Fibroblast of skin of right biceps (primary cell): ENCODE data around the gene AIFM3.
"Not testable (repeated sequence)": the region's sequence is repeated elsewhere in the genome, so short reads cannot be mapped to it uniquely, and the experiment has no call there.

Source experiments
- DNase-seq: peaks from one replicate; pipeline ENCODE4 v3.0.0-alpha.2; 2013

AIFM3 gene

GRCh38 chr22:20992056-20992442 is 25.0 kb downstream of the AIFM3 start:
- DNase-seq = no peak

DNA sequence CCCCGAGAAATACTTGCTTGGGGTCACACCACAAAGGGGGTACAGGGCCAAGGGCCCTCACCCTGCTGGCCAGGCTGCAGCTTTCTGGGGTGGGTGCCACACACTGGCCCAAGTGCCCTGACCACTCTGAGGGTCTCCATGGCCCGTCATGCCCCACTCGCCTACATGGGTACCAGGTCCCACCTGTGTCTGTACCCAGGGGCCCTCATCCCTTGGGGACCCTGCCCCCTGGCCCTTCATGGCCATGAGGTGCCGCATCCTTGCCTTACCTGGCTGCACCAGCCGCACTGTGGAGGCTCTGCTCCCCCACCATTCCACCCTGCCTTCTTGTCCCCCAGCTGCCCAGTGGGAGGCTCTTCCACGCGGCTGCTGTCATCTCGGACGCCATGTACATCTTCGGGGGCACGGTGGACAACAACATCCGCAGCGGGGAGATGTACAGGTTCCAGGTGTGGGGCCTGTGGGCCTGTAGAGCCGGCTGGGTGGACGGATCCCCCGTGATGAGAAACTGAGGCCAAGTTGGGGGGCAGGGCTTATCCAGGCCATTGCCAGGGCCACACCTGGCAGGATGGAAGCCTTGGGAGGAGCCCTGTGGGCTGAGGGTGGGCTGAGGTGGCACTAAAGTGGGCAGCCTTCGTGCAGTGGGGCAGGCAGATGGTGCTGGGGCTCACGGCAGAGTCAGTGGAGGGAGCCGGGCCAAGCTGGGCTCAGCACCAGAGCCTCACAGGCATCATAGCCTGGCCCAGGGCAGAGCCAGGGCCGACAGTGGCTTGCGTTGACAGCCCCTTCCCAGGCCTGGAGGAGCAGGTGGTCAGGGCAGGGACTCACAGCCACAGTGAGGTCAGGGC is 25.6 kb downstream of the AIFM3 start:
- no peak for DNase-seq

DNA sequence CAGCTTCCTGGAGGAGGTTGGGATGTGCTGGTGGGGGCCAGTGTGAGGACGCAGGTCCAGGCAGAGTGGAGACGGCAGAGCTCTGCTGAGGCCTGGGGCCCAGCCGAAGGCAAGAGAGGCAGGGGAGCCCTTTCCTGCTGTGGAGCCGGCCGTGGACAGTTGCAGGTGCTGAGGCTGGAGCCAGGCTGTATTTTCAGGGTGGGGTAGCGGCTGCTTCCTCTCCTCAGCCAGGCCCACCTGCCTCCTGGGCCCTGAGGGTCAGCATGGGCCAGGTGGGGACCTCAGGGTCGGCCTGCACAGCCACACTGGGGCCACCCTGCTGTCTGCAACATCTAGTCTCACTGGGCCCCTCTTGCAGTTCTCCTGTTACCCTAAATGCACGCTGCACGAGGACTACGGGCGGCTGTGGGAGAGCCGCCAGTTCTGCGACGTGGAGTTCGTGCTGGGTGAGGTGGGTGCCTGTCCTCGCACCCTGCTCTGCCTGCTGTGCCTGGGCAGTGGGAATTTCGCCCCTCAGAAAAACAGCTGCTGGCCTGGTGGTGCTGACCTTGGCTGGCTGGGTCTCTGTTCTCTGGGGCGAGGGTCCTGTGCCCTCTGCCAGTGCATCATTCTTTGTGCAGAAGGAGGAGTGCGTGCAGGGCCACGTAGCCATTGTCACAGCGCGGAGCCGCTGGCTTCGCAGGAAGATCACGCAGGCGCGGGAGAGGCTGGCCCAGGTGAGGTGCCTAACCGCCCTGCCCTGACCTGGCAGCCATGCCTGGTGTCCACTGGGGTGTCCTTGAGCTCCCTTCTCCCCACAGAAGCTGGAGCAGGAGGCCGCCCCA is 26.5 kb downstream of the AIFM3 start:
- no peak for DNase-seq

GRCh38 chr22:20994128-20994901 is 27.3 kb downstream of the AIFM3 start:
- no peak for DNase-seq

GRCh38 chr22:20994902-20995241 is 27.8 kb downstream of the AIFM3 start:
- DNase-seq = no peak

DNA sequence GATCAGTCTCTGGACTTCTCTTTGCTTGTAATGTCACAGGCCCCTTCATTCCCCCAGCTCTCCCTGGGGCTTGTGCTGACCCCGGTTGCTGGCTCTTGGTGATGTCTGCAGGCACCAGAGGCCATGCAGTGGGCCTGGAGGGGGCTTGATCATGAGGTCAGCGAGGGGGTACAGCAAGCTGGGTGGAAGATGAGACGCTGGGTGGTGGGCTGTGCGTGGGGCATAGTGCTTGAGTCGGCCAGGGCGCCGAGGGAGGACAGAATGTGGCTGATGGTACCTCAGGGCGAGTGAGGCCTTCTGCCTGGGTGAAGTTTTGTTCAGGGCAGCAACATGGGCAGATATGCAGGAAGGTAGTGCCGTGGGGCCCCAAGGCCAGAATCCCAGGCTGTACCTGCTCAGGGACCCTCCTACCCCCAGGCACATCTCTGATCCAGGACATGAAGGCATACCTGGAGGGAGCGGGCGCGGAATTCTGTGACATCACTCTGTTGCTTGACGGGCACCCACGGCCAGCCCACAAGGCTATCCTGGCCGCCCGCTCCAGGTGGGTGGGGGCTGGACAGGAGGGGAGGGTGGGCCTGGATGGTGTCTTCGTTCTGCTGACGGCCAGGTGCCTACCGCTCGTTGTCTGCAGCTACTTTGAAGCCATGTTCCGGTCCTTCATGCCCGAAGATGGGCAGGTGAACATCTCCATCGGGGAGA is 28.4 kb downstream of the AIFM3 start:
- no peak for DNase-seq

GRCh38 chr22:20996031-20996410 is 29.0 kb downstream of the AIFM3 start:
- DNase-seq = no peak

DNA sequence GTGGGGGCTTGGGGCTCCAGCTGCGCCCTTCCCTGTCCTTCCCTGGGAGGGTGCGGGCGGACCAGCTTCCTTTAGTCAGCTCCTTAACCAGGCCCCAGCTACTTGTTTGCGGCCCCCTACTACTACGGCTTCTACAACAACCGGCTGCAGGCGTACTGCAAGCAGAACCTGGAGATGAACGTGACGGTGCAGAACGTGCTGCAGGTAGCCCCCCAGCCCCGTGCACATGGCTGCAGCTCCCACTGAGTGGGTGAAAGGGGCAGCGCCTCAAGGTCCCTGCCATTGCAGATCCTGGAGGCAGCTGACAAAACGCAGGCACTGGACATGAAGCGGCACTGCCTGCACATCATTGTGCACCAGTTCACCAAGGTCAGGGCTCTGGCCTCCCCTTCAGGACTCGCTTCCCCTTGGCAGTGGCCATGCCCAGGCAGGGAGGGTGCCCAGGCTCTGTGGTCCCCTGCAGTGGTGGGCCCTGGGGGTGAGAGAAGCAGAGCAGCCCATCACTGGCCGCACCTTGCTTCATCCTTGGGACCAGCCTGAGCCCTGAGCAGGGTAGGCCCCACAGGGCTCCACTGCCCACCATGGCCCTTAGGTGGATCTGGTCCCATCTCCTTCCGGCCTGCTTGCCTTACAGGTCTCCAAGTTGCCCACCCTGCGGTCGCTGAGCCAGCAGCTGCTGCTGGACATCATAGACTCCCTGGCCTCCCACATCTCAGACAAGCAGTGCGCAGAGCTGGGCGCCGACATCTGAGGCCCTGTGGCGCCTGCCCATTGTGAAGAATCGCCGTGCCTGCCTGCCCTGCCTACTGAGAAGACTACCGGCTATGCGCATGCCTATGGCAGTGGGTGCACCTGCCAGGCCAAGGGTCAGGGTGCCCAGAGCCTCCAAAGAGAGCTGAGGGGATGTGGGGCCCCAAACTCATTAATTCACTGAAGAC is 29.8 kb downstream of the AIFM3 start:
- no peak for DNase-seq

DNA sequence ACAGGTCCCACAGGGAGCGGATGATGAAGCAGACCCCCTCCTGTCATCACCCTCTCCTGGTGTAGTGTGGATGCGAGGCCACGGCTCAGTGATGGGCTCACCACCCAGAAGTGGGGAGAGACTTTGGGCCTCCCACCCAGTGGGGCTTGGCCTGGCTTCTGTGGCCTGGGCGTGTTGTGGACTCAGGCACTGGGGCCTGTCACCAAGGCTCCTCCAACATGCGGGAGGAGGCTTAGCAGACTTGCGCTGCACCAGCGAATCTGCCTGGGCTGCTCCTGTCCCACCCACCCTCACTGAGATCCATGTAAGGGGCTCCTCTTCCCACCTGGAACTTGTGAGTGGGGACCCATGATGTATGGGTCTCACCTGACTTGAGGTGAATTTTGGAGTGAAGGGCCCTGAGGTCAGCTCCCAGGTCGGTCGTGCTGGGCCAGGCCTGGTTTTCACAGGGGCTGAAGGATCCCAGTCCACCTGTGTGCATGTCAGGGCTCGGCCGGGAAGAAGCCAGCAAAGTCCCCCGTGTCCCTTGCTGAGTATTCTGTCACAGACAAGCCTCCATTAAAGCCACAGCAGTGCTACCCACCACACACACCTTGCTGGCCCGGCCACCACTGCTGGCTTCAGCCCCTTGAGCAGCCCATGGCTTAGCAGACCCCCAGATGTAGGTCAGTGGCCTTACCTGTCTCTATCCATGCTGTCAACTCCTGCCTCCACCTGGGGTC is 30.6 kb downstream of the AIFM3 start:
- DNase-seq = no peak

DNA sequence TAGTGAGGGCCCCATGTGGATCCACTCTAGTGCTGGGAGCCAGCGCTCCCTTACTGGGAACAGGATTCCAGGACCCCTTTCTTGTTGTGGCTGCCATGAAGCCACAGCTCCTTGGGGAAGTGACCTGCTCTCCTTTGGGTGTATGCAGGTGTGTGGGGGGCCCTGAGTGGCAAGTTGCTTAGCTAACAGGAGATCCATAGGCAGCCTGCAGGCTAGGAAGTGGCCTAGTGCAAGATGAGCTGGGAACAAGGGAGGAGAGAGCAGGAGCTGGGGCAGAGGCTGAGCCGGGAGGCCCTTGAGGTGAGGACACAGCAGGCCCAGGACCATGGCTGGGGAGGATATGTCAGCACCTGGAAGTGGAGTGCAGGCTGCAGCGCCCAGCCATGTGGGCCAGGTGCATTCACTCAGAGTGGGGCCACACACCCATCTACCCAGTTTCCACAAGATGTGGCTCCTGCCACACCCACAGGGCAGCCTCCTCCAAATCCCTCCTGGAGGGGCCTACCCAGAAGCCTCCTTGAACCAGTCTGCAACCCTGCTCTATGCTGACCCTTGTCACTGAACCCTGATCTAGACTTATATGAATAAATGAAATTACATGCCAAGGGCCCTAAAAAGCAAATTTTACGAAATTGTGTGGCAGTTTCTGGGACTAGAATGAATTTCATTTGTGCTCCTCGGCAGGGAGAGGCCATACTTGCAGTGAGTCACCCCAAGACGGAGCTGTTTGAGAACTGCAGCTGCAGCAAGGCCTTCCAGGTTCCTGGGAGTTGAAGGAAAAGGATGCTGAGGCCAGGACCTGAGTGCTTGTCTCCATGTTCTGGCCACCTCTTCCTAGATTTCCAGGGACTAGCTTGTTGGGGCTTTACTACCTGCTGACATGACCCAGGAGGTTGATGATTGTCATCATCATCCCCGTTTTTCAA is 31.6 kb downstream of the AIFM3 start:
- no peak for DNase-seq

DNA sequence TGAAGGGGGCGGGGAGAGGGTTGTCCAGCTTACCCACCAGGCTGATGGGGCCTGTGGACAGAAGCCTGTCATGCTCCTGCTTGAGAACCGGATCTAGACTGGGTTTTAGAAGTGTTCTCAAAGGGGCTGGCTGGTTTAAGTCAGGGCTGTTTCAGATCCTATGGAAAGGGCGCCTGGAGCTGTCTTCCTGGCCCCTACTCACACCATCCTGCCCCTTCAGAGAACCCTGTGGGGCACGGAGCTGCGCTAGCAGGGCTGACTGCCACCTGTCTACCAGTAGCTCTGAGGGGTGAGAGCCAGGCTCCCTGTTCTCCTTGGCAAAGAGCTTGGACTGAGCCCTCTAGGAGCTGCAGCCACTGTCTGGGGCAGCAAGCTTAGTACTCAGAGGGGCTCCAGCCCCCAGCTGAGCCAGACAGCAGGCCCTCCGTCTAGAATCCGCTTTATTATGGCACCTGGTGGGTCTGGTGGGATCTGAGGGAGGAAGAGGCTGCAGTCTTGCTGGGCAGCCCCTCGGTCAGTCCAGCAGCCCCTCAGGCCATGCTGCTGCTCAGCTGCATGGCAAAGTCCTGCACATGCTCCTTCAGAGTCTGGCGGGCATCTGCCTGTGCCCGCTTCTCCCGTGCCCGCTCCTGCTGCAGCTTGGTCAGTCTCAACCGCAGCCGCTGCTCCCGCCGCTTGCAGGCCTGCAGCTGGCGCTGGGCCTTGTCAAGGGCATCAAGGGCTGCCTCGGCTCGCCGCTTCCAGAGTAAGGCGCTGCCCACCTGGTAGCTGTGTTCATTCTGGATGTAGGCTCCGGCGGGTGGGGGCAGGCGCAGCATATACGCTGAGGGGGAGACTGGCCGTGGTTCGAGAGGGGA is 32.5 kb downstream of the AIFM3 start:
- DNase-seq = no peak

DNA sequence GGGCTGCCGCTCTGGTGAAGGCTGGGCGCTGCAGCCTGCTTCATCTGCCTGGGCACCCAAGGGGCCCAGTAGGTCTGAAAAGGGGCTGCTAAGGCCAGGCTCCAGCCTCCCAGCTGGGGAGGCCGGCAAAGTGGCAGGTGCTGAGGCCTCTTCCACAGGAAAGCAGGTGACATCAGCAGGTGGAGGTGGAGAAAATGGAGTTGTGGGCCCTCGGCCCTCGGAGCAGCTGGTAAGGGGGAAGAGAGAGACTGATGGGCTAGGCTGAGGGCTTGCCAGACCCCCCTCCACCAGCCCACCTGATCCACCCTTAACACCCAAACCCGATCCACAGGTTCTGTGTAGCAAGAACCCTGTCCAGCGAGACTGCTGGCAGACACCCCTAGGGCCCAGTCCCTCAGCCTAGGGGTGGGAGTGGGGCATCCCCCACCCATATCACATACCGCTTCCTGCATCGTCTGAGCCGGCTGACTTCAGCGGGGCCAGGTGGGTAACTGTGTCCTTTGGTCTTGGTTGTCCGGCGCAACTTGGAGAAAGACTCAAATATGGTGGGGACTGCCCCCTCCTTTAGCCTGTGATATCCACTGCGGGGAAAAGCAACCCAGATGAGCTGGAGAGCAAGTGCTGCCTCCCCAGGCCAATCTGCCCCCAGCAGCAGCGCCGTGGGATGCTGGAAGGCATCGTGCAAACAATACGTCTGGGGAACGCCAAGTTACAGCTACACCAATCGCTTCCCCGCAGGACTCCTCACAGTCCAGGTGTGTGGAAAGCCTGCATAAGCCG is 33.3 kb downstream of the AIFM3 start:
- peak; percentile 8 for DNase-seq

- no peak for DNase-seq
Observed at GRCh38 chr22:21000987-21001600, 34.0 kb downstream of the AIFM3 start.

GRCh38 chr22:21001601-21002325 is 34.7 kb downstream of the AIFM3 start, which contains the start of gene THAP7:
TSS of gene THAP7 (minus strand) at chr22:21002118. CDS start at chr22:21001911, 207 bp downstream.
- DNase-seq = peak; percentile 95

GRCh38 chr22:21003782-21004181 is 36.7 kb downstream of the AIFM3 start:
- DNase-seq = no peak

DNA sequence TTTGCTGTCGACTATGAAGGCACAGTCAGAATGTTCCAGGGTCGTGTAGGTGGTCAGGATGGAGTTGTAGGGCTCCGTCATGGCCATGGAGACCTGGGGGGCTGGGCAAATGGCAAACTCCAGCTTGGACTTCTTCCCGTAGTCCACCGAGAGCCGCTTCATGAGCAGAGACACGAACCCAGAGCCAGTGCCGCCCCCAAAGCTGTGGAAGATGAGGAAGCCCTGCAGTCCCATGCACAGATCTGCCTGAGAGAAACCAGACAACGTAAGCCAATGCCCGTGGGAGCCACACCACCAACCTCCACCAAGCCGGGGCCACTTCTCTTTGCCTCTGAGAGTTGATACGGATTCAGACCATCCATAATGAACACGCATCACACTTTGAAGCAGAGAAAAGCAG is 42.2 kb downstream of the AIFM3 start:
- not testable (repeated sequence) for DNase-seq
